Measurements from ENCODE around the gene NLRP6.

DNA sequence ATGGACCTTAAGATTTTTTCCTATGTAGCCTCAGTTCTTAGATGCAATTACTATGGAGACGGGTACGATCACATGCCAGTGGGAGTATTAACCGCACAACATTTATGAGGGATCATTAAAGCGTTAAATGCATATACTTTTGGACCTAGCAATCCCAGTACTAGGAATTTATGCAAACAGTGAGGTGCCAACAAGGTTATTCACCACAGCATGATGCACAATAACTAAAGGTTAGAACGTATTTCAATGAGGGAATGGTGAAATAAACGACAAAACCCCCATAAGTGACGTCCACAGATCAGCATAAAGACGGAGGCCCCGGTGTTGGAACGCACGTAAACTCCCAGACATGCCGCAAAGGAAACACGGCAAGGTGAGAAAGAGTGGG is 42.6 kb upstream of the NLRP6 start:
- TF ChIP-seq GATA2 (IDR thresholded peaks at IDR 0.05; ENCODE audit: low read depth, low read length): no peak
- TF ChIP-seq GATA3 (IDR thresholded peaks at IDR 0.05; ENCODE audit: low read depth, low read length): no peak
